Natural killer cell treated with Interleukin-12 subunit alpha and Interleukin-12 subunit beta and Interleukin-15 and Interleukin-18, amount 100 ng/mL, for 72 hours (primary cell): Measurements from ENCODE around the gene DYNC2I2. TPM values are rescaled to one million over a fixed set of nuclear protein-coding genes. Genes with fewer than 3 reads are reported as not detected.
A peak's percentile ranks its signal among the peaks of the same experiment; 100 is the strongest.
"Not testable (repeated sequence)": the region's sequence is repeated elsewhere in the genome, so short reads cannot be mapped to it uniquely, and the experiment has no call there.

Source experiments
- ATAC-seq, 2 donors: fragments of 150-1000 bp; cut with Tn5 transposase in 1 of 2; sonication (Bioruptor Pico), chemical (Tn5 transposase) in 1 of 2; 2 replicates each; pipeline ENCODE4 v1.10.0; 2021
- DNase-seq: peaks from one replicate; pipeline ENCODE4 v3.0.0; 2022; ENCODE audit warnings: low spot score
- H3K27ac Mint-ChIP-seq, 2 donors: 1 replicate in 1 of 2; 2 replicates in 1 of 2; pipeline ENCODE4 v1.8.0; 2022; ENCODE audit warnings: mixed read lengths in 2 of 2, mild to moderate bottlenecking in 1 of 2, moderate library complexity in 1 of 2
- H3K27me3 Mint-ChIP-seq, 2 donors: 1 replicate in 1 of 2; 2 replicates in 1 of 2; pipeline ENCODE4 v1.8.0; 2022; ENCODE audit warnings: mixed read lengths in 2 of 2
- H3K36me3 Mint-ChIP-seq: one replicate; pipeline ENCODE4 v1.8.0; 2022; ENCODE audit warnings: mixed read lengths
- H3K4me1 Mint-ChIP-seq, 2 donors: 1 replicate in 1 of 2; 2 replicates in 1 of 2; pipeline ENCODE4 v1.8.0; 2022; ENCODE audit warnings: low read depth in 2 of 2, mixed read lengths in 2 of 2, mild to moderate bottlenecking in 1 of 2
- H3K4me3 Mint-ChIP-seq: one replicate; pipeline ENCODE4 v1.8.0; 2022; ENCODE audit warnings: mixed read lengths
- H3K9me3 Mint-ChIP-seq: 2 replicates; pipeline ENCODE4 v1.8.0; 2022; ENCODE audit warnings: mixed read lengths
- total RNA-seq, 2 donors: library from RNA; stranded (reverse); gene quantifications; one replicate each; pipeline ENCODE4 v1.2.3, GENCODE V29; 2022

Gene DYNC2I2
- total RNA-seq, 2 donors from 2014 or later: 23.7 to 62.6 TPM

DNA sequence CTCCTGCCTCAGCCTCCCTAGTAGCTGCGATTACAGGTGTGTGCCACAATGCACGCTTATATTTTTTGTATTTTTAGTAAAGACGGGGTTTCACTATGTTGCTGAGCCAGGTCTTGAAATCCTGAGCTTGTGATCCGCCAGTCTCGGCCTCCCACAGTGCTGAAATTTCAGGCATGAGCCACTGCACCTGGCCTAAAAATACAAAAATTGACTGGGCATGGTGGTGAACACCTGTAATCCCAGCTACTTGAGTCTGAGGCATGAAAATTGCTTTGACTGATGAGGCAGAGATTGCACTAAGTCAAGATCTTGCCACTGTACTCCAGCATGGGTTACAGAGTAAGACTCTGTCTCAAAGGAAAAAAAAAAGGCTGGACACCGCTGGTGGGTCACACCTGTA, 13.1 kb upstream of the DYNC2I2 start:
- no peaks in the 10 kb centered on the region for H3K36me3 Mint-ChIP-seq
- H3K9me3 Mint-ChIP-seq: no peaks in the 10 kb centered on the region
- no peaks in the 10 kb centered on the region for H3K27me3 Mint-ChIP-seq
- no peak overlapping the region for H3K4me3 Mint-ChIP-seq
- H3K27ac Mint-ChIP-seq: no peak overlapping the region
- no peaks in the 10 kb centered on the region for H3K4me1 Mint-ChIP-seq
- no peak for ATAC-seq
- DNase-seq: no peak

GRCh38 chr9:128666481-128666941, 9.9 kb upstream of the DYNC2I2 start:
- H3K27me3 Mint-ChIP-seq, H3K9me3 Mint-ChIP-seq, H3K4me3 Mint-ChIP-seq, H3K27ac Mint-ChIP-seq, ATAC-seq, H3K4me1 Mint-ChIP-seq, DNase-seq, H3K36me3 Mint-ChIP-seq: not testable (repeated sequence)

- peak overlapping the region; percentile 99 to 100 for H3K27ac Mint-ChIP-seq
- H3K4me3 Mint-ChIP-seq: no peak overlapping the region
- H3K36me3 Mint-ChIP-seq: no peaks in the 10 kb centered on the region
- peaks cover 4 to 5% of the 10 kb centered on the region in 2 donors for H3K4me1 Mint-ChIP-seq
- ATAC-seq (no peak), DNase-seq (no peak)
- H3K27me3 Mint-ChIP-seq: no peaks in the 10 kb centered on the region
- no peaks in the 10 kb centered on the region for H3K9me3 Mint-ChIP-seq
Observed at GRCh38 chr9:128657796-128658195, 1.1 kb upstream of the DYNC2I2 start.

- H3K27me3 Mint-ChIP-seq: no peaks in the 10 kb centered on the region
- H3K4me3 Mint-ChIP-seq: peak overlapping the region; percentile 96
Observed at GRCh38 chr9:128657344-128657704, 677 bp upstream of the DYNC2I2 start.

GRCh38 chr9:128654481-128654880, 2.2 kb downstream of the DYNC2I2 start:
- Mint-ChIP-seq H3K27ac (peak overlapping the region in 1 of 2 donors; percentile 3), H3K4me1 (peaks cover 4 to 5% of the 10 kb centered on the region in 2 donors), H3K36me3 (no peaks in the 10 kb centered on the region), H3K9me3 (no peaks in the 10 kb centered on the region), H3K4me3 (peak overlapping the region; percentile 19), H3K27me3 (no peaks in the 10 kb centered on the region)
- DNase-seq (no peak), ATAC-seq (no peak)

More at GRCh38 chr9:128657344-128657704, 677 bp upstream of the DYNC2I2 start:
- no peaks in the 10 kb centered on the region for H3K9me3 Mint-ChIP-seq
- peaks cover 4 to 5% of the 10 kb centered on the region in 2 donors for H3K4me1 Mint-ChIP-seq
- DNase-seq (no peak), ATAC-seq (no peak)
- no peaks in the 10 kb centered on the region for H3K36me3 Mint-ChIP-seq
- H3K27ac Mint-ChIP-seq: peak overlapping the region; percentile 99 to 100

- H3K36me3 Mint-ChIP-seq: no peaks in the 10 kb centered on the region
- no peaks in the 10 kb centered on the region for H3K27me3 Mint-ChIP-seq
- DNase-seq: no peak
- no peak overlapping the region for H3K4me3 Mint-ChIP-seq
- H3K9me3 Mint-ChIP-seq: no peaks in the 10 kb centered on the region
- H3K4me1 Mint-ChIP-seq: peaks cover 4 to 5% of the 10 kb centered on the region in 2 donors
- no peak for ATAC-seq
- no peak overlapping the region for H3K27ac Mint-ChIP-seq
Observed at GRCh38 chr9:128653908-128654307, 2.7 kb downstream of the DYNC2I2 start.

DNA sequence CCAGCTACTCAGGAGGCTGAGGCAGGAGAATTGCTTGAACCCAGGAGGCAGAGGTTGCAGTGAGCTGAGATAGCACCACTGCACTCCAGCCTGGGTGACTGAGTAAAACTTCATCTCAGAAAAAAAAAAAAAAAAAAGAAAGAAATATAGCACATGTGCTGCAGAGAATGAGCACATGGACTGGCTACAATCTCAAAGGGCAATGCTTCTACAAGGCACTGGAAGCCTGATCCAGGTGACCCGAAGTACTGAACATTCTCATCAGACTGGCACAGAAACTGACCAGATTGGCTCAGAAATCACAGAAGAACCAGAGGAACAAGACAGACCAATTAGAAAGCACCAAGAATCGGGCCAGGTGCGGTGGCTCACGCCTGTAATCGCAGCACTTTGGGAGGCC, 4.8 kb downstream of the DYNC2I2 start:
- Mint-ChIP-seq H3K9me3 (no peaks in the 10 kb centered on the region), H3K4me1 (peaks cover 3% of the 10 kb centered on the region in 2 donors), H3K4me3 (no peak overlapping the region), H3K36me3 (no peaks in the 10 kb centered on the region), H3K27ac (no peak overlapping the region), H3K27me3 (no peaks in the 10 kb centered on the region)
- ATAC-seq: no peak
- no peak for DNase-seq

GRCh38 chr9:128648206-128648605, 8.4 kb downstream of the DYNC2I2 start:
- not testable (repeated sequence) for H3K27ac Mint-ChIP-seq, H3K4me1 Mint-ChIP-seq, H3K36me3 Mint-ChIP-seq, H3K27me3 Mint-ChIP-seq, H3K9me3 Mint-ChIP-seq, H3K4me3 Mint-ChIP-seq
- ATAC-seq (peak; percentile 88 to 91), DNase-seq (peak; percentile 76)

DNA sequence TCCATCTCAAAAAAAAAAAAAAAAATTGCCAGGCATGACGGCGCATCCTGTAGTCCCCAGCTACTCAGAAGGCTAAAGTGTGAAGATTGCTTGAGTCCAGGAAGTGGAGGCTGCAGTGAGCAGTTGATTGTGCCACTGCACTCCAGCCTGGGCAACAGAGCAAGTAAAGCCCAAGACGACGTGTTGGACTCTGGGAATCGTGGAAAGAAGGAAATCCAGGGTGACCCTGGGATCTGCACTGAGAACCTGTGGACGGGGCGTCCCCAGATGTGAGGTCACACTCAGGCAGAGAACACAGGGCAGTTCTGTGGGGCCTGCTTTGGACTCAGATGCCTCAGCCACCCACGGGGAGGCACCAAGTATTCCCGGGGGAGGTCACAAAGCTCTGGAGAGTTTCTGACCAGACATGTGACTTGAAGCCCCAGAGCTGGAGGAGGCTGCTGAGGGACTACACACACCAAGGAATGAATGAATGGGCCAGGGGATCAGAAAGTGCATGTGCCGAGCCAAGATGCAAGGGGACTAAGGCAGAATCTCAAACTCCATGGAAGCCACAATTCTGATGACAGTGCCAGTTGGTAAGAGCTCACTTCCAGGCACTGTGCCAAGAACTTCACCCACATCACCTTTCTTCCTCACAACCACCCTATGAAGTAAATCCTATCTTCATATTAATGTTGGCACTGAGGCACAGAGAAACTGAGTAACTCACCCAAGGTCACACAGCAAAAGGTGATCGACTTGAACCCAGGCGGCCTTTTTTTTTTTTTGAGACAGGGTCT, 12.9 kb downstream of the DYNC2I2 start:
- Mint-ChIP-seq H3K27ac (peak overlapping the region in 1 of 2 donors; percentile 32), H3K4me3 (no peak overlapping the region)

DNA sequence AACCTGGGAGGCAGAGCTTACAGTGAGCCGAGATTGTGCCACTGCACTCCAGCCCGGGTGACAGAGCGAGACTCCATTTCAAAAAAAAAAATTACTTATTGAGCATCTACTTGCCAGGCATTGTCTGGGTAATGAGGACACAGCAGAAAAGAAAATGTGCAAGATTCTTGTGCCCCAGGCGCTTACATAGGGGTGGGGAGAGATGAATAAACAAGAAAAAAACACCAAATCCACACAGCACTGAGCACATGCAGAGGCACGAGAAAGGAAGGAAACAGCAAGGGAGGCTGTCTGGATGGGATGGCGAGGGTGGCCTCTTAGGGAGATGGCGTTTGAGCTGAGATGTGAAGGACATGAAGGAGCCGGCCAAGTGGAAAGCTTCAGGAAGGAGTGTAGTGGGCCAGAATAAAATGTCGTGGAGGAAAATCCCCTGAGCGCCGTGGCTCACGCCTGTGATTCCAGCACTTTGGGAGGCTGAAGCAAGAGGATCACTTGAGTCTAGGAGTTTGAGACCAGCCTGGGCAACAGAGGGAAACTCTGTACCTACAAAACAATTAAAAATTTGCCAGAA, 13.9 kb downstream of the DYNC2I2 start:
- H3K27me3 Mint-ChIP-seq: no peaks in the 10 kb centered on the region
- H3K27ac Mint-ChIP-seq: peak overlapping the region in 1 of 2 donors; percentile 32
- no peak overlapping the region for H3K4me3 Mint-ChIP-seq
- H3K36me3 Mint-ChIP-seq: no peaks in the 10 kb centered on the region
- ATAC-seq: no peak
- H3K9me3 Mint-ChIP-seq: no peaks in the 10 kb centered on the region
- DNase-seq: no peak
- H3K4me1 Mint-ChIP-seq: peaks cover 5 to 11% of the 10 kb centered on the region in 2 donors

More for the DNA sequence above, 12.9 kb downstream of the DYNC2I2 start:
- H3K9me3 Mint-ChIP-seq: no peaks in the 10 kb centered on the region
- DNase-seq (no peak), ATAC-seq (peak in 1 of 2 donors; percentile 74)
- H3K4me1 Mint-ChIP-seq: peaks cover 5 to 11% of the 10 kb centered on the region in 2 donors
- H3K36me3 Mint-ChIP-seq: no peaks in the 10 kb centered on the region
- H3K27me3 Mint-ChIP-seq: no peaks in the 10 kb centered on the region

GRCh38 chr9:128640603-128641002, 16.0 kb downstream of the DYNC2I2 start:
- H3K27me3 Mint-ChIP-seq: no peaks in the 10 kb centered on the region
- H3K9me3 Mint-ChIP-seq: no peaks in the 10 kb centered on the region
- no peaks in the 10 kb centered on the region for H3K36me3 Mint-ChIP-seq
- no peak overlapping the region for H3K27ac Mint-ChIP-seq
- H3K4me3 Mint-ChIP-seq: no peak overlapping the region
- ATAC-seq: no peak
- DNase-seq: no peak
- peaks cover 5 to 11% of the 10 kb centered on the region in 2 donors for H3K4me1 Mint-ChIP-seq

DNA sequence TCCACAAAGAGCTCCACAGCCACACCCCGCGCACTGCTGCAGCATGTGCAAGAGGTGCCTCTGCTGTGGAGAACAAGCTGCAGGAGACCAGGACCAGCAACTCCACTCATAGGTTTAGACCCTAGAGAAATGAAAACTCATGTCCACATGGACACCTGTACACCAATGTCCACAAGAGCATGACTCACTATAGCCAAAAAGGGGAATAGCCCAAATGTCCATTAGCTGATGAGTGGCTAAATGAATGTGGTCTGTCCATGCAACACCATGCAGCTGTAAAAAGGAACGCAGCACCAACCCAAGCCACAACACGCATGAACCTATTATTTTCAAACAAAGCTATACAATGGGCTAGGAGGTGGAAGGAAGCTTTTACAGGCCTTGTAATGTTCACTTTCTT, 18.1 kb downstream of the DYNC2I2 start:
- Mint-ChIP-seq H3K9me3 (no peaks in the 10 kb centered on the region), H3K27ac (no peak overlapping the region), H3K27me3 (no peaks in the 10 kb centered on the region), H3K4me1 (peaks cover 5% of the 10 kb centered on the region in 2 donors), H3K36me3 (peaks cover 2% of the 10 kb centered on the region), H3K4me3 (no peak overlapping the region)
- no peak for DNase-seq
- no peak for ATAC-seq

DNA sequence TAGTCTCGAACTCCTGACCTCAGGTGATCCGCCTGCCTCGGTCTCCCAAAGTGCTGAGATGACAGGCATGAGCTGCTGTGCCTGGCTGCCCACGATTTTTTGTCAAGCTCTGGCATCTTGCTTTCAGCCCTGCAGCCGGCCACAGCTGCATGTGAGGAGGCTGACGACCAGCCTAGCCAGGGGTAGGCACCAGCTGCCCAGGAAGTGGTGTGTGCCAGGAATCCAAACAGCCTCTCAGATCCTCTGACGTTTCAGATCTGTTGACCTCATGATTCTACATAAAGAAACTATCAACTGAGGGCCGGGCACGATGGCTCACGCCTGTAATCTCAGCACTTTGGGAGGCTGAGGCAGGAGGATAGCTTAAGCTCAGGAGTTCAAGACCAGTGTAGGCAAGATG, 19.0 kb downstream of the DYNC2I2 start:
- Mint-ChIP-seq H3K4me1 (peaks cover 1 to 2% of the 10 kb centered on the region in 2 donors), H3K4me3 (no peak overlapping the region), H3K27ac (no peak overlapping the region), H3K27me3 (no peaks in the 10 kb centered on the region), H3K9me3 (no peaks in the 10 kb centered on the region), H3K36me3 (peaks cover 6% of the 10 kb centered on the region)
- no peak for ATAC-seq
- no peak for DNase-seq
